Dendritic cell treated with granulocyte-macrophage colony-stimulating factor and Interleukin-4, amounts not matched to agents 40 ng/mL and 50 ng/mL, for 4 days (primary cell): ENCODE measurements around the gene NOP56.

Source experiments
- H3K27ac Mint-ChIP-seq: one replicate; pipeline ENCODE4 v1.8.0; 2022; ENCODE audit warnings: mild to moderate bottlenecking, mixed read lengths
- H3K27me3 Mint-ChIP-seq: one replicate; pipeline ENCODE4 v1.8.0; 2022; ENCODE audit warnings: mild to moderate bottlenecking, mixed read lengths
- H3K36me3 Mint-ChIP-seq: one replicate; pipeline ENCODE4 v1.8.0; 2022; ENCODE audit warnings: low read depth, mixed read lengths
- H3K4me1 Mint-ChIP-seq: one replicate; pipeline ENCODE4 v1.8.0; 2022; ENCODE audit warnings: low read depth, mixed read lengths
- H3K4me3 Mint-ChIP-seq: one replicate; pipeline ENCODE4 v1.8.0; 2022; ENCODE audit warnings: mild to moderate bottlenecking, moderate library complexity, mixed read lengths
- H3K9me3 Mint-ChIP-seq: one replicate; pipeline ENCODE4 v1.8.0; 2022; ENCODE audit warnings: mixed read lengths
- intact Hi-C: fragments of 100-400 bp; cut with micrococcal nuclease; formaldehyde crosslinking; loops from one replicate; pipeline ENCODE4 v1.15.0; 2022

The NOP56 gene

GRCh38 chr20:2654831-2655230, 2.4 kb downstream of the NOP56 start:
- Mint-ChIP-seq H3K9me3 (no peaks in the 10 kb centered on the region), H3K36me3 (peaks cover 81% of the 10 kb centered on the region), H3K27me3 (no peaks in the 10 kb centered on the region), H3K4me3 (no peak overlapping the region), H3K27ac (no peak overlapping the region), H3K4me1 (peaks cover 60% of the 10 kb centered on the region)
- intact Hi-C loops: no loop called here

DNA sequence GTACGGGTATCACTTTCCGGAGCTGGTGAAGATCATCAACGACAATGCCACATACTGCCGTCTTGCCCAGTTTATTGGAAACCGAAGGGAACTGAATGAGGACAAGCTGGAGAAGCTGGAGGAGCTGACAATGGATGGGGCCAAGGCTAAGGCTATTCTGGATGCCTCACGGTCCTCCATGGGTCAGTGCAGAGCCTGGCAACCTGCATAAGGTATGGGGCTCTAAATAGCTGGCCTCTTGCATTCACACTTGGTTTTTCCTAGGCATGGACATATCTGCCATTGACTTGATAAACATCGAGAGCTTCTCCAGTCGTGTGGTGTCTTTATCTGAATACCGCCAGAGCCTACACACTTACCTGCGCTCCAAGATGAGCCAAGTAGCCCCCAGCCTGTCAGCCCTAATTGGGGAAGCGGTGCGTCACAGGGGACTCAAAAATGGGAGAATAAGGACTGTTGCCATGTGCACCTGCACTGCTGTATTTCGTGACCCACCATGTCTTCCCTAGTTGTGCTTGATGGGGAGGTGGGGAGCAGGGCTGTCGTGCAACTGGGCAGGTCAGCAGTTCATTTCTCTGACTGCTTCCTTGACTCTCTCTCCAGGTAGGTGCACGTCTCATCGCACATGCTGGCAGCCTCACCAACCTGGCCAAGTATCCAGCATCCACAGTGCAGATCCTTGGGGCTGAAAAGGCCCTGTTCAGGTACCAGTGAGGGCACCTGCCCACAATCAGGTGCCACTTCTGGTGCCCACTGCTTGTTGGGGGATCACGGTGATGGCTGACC, 3.1 kb downstream of the NOP56 start:
- peaks cover 88% of the 10 kb centered on the region for H3K36me3 Mint-ChIP-seq
- intact Hi-C loops: no loop called here
- no peak overlapping the region for H3K4me3 Mint-ChIP-seq
- H3K4me1 Mint-ChIP-seq: peaks cover 60% of the 10 kb centered on the region
- no peaks in the 10 kb centered on the region for H3K27me3 Mint-ChIP-seq
- H3K27ac Mint-ChIP-seq: no peak overlapping the region
- no peaks in the 10 kb centered on the region for H3K9me3 Mint-ChIP-seq

- Mint-ChIP-seq H3K27me3 (no peaks in the 10 kb centered on the region), H3K27ac (no peak overlapping the region), H3K36me3 (peaks cover 97% of the 10 kb centered on the region), H3K4me1 (peaks cover 61% of the 10 kb centered on the region), H3K9me3 (no peaks in the 10 kb centered on the region), H3K4me3 (no peak overlapping the region)
- intact Hi-C loops: no loop called here
Measured at GRCh38 chr20:2656471-2657117, 4.2 kb downstream of the NOP56 start.

- H3K9me3 Mint-ChIP-seq: no peaks in the 10 kb centered on the region
- no peak overlapping the region for H3K27ac Mint-ChIP-seq
- H3K4me1 Mint-ChIP-seq: peaks cover 67% of the 10 kb centered on the region
- peaks cover 99% of the 10 kb centered on the region for H3K36me3 Mint-ChIP-seq
- no peaks in the 10 kb centered on the region for H3K27me3 Mint-ChIP-seq
- intact Hi-C loops: no loop called here
- H3K4me3 Mint-ChIP-seq: no peak overlapping the region
Measured at GRCh38 chr20:2657241-2657640, 4.8 kb downstream of the NOP56 start.

GRCh38 chr20:2657674-2658073, 5.2 kb downstream of the NOP56 start:
- Mint-ChIP-seq H3K4me3 (no peak overlapping the region), H3K27me3 (no peaks in the 10 kb centered on the region), H3K4me1 (peaks cover 72% of the 10 kb centered on the region), H3K9me3 (no peaks in the 10 kb centered on the region), H3K36me3 (peaks cover 100% of the 10 kb centered on the region), H3K27ac (peak overlapping the region; percentile 1)
- intact Hi-C loops: no loop called here

DNA sequence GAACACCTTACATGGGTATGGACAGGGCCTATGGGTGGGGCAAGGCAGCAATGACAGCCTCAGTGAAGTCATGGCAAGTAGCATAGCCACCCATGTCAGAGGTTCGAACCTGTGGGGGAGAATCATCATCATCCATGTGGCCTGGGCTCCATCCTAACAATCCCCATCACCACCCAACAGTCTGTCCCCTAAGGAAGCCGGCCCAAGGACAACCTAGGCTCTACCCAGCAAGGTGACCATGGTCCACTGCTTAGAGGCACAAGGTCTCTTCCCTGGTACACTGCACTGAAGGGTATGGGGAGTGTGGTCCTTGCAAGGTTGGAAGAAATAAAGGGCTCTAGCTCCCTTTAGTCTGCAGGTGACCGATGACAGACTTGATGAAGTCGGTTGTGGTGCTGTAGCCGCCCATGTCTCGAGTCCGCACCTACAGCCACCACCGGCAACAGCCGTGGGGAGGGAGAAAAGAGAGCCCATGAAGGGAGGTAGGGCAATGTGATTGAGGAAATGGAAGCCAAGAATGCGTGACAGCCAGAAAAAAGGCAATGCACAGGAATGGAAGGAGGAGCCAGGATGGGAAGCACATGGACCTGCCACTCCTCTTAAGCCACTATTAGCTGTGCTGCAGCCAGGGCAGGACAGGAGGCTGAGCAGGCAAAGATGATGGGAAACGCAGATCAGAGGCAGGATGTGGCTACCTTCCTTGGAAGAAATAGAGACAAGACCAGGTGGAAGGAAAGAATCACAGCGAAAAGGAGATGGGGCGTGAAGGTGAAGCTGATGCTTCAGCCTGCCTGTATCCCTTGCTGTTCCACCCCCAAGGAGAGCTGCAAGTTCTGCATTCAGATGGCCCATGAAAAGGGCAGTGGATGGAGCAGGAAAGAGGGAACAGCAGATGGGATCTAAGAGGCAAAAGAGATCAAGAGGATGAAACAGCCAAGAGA, 6.3 kb downstream of the NOP56 start:
- Mint-ChIP-seq H3K27ac (peak overlapping the region; percentile 1), H3K36me3 (peaks cover 99% of the 10 kb centered on the region), H3K27me3 (no peaks in the 10 kb centered on the region), H3K4me3 (no peak overlapping the region), H3K4me1 (peaks cover 77% of the 10 kb centered on the region), H3K9me3 (no peaks in the 10 kb centered on the region)
- intact Hi-C loops: no loop called here

DNA sequence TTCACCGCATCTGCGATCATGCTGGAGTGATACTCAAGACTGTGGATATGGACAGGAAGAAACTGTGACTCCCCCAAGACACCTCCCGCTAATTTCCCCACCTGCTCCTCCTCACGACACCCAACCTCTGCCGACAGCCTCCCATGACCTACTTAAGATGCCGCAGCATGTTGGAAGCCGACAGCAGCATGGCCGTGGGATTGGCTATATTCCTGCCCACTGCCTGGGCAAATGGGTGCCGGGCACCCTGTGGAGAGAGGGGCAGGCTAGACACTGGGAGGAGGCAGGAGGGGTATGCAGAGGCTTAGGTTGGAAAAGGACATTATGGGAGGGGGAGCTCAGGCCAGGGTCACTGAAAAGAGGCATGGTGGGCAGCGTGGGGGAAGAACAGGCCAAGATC, 7.1 kb downstream of the NOP56 start:
- Mint-ChIP-seq H3K36me3 (peaks cover 98% of the 10 kb centered on the region), H3K27me3 (no peaks in the 10 kb centered on the region), H3K4me3 (no peak overlapping the region), H3K4me1 (peaks cover 69% of the 10 kb centered on the region), H3K27ac (no peak overlapping the region), H3K9me3 (no peaks in the 10 kb centered on the region)
- intact Hi-C loops: no loop called here

GRCh38 chr20:2663364-2663886, 11.0 kb downstream of the NOP56 start:
- Mint-ChIP-seq H3K27ac (peak overlapping the region; percentile 94), H3K4me1 (peaks cover 34% of the 10 kb centered on the region), H3K27me3 (peaks cover 9% of the 10 kb centered on the region), H3K36me3 (peaks cover 59% of the 10 kb centered on the region), H3K9me3 (no peaks in the 10 kb centered on the region), H3K4me3 (peak overlapping the region; percentile 90)
- intact Hi-C loops: no loop called here

DNA sequence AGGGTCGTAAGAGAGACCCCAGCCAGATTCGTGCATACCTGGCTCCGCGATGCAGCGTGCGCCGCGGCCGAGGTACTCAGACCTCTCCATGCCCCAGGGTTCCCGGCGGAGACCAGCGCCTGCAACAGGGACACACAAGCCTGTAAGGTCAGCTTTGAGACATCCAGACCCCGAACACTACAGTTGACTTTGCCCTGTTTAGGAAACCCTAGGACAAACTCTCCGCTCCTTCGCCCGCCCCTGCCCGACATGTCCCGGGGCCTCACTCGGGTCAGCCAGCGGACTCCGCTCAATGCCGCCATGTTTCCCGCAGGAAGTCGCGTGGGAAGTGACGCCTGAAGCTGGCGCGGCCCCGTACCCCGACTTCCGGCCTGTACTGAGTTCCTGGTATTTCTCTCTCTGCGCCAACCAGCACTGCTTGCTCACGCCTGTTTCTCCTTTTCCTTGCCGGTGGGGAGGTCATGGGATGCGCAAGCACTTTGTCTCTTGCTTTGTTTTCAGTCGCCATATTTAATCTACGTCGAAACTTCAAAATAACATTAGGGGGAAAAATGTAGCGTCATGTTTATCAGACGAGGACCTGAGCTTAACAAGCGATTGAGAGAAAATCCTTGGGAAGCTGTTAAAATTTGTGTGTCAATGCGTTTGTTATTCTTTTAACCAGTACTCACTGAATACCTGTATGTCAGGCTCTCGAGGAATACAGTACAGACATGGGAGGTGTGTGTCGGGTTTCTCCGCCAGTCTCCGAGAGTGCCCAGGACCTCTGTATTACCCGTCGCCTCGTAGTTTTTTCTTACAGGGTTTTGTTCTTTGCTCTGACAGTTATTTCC, 11.7 kb downstream of the NOP56 start, which contains the start of gene IDH3B:
TSS of gene IDH3B (minus strand) at position 330 of the 833 bp plus-strand sequence. CDS start at position 302, 28 bp downstream.
- Mint-ChIP-seq H3K27me3 (peaks cover 14% of the 10 kb centered on the region), H3K4me1 (peaks cover 27% of the 10 kb centered on the region), H3K36me3 (peaks cover 52% of the 10 kb centered on the region), H3K27ac (peak within 1 kb of the TSS; percentile 94), H3K4me3 (peak within 1 kb of the TSS; percentile 90), H3K9me3 (no peaks in the 10 kb centered on the region)
- intact Hi-C loops: no loop called here

DNA sequence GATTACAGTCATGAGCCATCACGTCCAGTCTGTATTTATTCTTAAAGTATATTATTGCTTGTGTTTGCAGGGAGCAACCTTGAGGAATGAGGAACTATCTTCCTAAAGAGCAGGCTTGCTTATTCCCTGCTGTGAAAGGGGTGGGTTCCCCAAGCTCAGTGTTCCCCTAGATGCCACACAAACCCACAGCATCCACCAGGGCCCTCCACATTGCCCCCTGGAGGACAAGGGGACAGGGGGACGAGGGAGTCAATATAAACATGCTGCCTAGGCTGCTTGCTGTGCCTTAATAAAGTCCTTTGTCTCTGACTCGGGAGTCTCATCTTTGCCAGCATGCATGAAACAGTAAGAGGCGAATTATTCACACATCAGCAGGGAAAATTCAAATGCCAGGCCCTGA, 19.5 kb downstream of the NOP56 start:
- intact Hi-C loops: no loop called here
- Mint-ChIP-seq H3K27me3 (peaks cover 18% of the 10 kb centered on the region), H3K36me3 (no peaks in the 10 kb centered on the region)

GRCh38 chr20:2672446-2672845, 20.0 kb downstream of the NOP56 start:
- Mint-ChIP-seq H3K4me3 (no peak overlapping the region), H3K27me3 (peaks cover 18% of the 10 kb centered on the region), H3K9me3 (no peaks in the 10 kb centered on the region), H3K36me3 (no peaks in the 10 kb centered on the region), H3K27ac (no peak overlapping the region), H3K4me1 (no peaks in the 10 kb centered on the region)
- intact Hi-C loops: no loop called here

More for the DNA sequence above, 19.5 kb downstream of the NOP56 start:
- H3K27ac Mint-ChIP-seq: no peak overlapping the region
- H3K9me3 Mint-ChIP-seq: no peaks in the 10 kb centered on the region
- H3K4me1 Mint-ChIP-seq: no peaks in the 10 kb centered on the region
- H3K4me3 Mint-ChIP-seq: no peak overlapping the region

DNA sequence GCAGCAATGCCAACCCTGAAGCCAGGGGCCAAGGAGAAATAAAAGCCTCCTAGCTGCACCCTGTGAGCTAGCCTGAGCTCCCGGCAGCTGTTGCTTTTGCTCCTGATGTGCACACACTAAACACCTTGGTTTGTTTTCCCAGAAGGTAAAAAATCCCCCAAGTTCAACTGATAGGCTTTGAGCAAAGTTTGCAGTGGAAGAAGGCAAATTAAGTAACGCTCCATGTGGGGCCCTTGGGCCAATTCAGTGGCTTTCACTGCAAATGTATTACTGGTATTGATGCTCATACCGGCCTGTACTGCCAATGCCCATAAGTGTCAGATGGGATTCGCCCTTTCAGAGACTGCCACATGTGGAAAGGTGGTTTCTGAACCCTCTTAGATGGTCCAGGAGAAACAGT, 21.0 kb downstream of the NOP56 start:
- peaks cover 8% of the 10 kb centered on the region for H3K27me3 Mint-ChIP-seq
- H3K27ac Mint-ChIP-seq: no peak overlapping the region
- intact Hi-C loops: no loop called here
- H3K9me3 Mint-ChIP-seq: no peaks in the 10 kb centered on the region
- H3K36me3 Mint-ChIP-seq: no peaks in the 10 kb centered on the region
- H3K4me3 Mint-ChIP-seq: no peak overlapping the region
- H3K4me1 Mint-ChIP-seq: no peaks in the 10 kb centered on the region

GRCh38 chr20:2680046-2680445, 27.6 kb downstream of the NOP56 start:
- Mint-ChIP-seq H3K9me3 (peaks cover 11% of the 10 kb centered on the region), H3K36me3 (no peaks in the 10 kb centered on the region), H3K27me3 (peaks cover 7% of the 10 kb centered on the region), H3K27ac (no peak overlapping the region), H3K4me1 (peaks cover 9% of the 10 kb centered on the region), H3K4me3 (no peak overlapping the region)
- intact Hi-C loops: no loop called here
